ENCODE measurements around the gene MUC5B.

Gene MUC5B

GRCh38 chr11:1303126-1303821, 80.4 kb downstream of the MUC5B start:
- DNase-seq: no peak

- no peak for DNase-seq
These were observed 81.1 kb downstream of the MUC5B start for GRCh38 chr11:1303973-1304372.

DNA sequence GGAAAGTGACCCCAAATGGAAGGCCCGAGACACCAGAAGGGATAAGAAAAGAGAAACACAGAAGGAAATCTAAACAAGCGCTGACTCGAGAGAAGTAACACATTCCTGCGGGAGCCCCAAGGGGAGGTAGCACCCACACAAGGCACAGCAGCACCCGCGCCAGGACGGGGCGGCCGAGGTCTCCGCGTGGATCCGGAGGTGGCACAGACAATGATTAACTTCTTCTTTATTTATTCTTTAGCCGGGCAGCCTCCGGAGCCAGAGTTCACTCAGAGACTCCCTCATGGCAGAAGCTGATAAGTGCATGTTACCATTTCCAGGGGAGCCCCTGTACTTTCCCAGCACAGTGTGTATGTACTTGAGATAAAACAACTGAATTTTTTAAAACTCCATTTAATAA, 81.5 kb downstream of the MUC5B start:
- no peak for DNase-seq

GRCh38 chr11:1305063-1305495, 82.2 kb downstream of the MUC5B start:
- no peak for DNase-seq

- no peak for DNase-seq
These were observed 82.7 kb downstream of the MUC5B start for GRCh38 chr11:1305501-1306056.

- DNase-seq: no peak
These were observed 83.6 kb downstream of the MUC5B start for GRCh38 chr11:1306186-1307162.

- no peak for DNase-seq
These were observed 84.5 kb downstream of the MUC5B start for GRCh38 chr11:1307163-1307870.

DNA sequence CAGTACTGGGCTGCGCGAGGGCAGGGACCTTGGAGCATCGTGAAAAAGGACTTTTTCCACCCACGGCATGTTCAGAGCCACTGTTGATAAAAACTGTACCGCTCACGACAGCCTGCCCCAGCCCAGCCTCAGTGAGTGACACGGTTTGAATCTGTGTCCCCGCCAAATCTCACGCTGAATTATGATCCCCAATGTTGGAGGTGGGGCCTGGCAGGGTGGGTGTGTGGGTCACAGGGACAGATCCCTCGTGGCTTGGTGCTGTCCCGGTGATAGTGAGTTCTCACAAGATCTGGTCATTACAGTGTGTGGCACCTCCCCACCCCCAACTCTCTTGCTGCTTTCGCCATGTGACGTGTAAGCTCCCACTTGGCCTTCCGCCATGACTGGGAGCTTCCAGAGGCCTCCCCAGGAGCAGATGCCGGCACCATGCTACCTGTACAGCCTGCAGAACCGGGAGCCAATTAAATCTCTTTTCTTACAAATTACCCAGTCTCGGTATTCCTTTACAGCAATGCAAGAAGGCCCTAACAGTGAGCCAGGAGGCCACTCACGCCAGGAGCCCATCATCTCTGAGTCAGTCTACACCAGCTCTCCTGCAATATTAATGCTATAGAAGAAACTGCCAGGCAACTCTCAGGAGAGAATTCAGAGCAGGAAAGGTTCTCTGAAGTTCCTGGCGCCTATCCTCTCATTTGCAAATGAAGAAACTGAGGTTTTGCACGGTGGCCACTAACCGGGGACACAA, 85.3 kb downstream of the MUC5B start:
- no peak for DNase-seq

- DNase-seq: no peak
These were observed 86.1 kb downstream of the MUC5B start for GRCh38 chr11:1308743-1309497.

GRCh38 chr11:1309498-1310317, 86.8 kb downstream of the MUC5B start, which contains the start of gene TOLLIP:
TOLLIP (minus strand) TSS chr11:1309632; CDS start chr11:1309498, 134 bp downstream.
- peak; percentile 62 for DNase-seq

GRCh38 chr11:1310318-1310687, 87.4 kb downstream of the MUC5B start:
- no peak for DNase-seq

DNA sequence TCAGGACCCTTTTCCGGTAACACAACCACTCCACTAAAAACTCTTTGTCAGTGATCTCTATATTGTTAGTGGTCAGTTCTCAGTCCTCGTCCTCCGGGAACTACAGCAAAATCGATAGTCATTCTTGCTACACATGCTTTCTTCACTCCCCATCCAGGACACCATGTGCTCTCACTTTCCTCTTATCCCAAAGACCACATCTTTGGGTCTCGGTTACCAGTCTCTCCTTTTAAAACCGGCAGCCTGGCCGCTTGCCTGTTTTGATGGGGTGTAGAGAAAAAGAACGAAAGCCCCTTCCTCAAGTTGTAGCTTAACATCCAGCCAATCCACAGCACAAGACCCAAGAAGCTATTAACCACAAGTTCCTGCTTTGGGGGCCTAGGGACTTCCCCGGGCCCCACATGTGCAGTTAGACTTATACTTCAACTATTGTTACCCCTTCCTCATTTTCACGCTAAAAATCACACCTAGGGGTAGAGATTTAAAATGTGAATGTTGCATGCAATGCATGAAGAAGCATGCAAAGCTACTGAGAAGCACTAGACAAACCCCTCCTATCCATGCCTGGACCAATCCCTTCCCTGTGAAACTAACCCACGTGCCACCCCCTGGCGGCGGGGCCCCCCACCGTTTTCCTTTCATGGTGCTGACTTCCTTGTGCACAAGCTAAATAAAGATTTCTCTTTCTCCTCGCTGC, 88.1 kb downstream of the MUC5B start:
- peak; percentile 19 for DNase-seq

Measured in KG1 (cell line).